ENCODE results near the gene NSG1.

Gene NSG1

GRCh38 chr4:4456816-4457578, 70.1 kb downstream of the NSG1 start:
- WGBS (ENCODE audit: extremely low coverage, insufficient coverage, low lambda C conversion rate), result no CpG with 5 or more reads among the region's 8 CpGs
- no peak overlapping the region for H4K8ac ChIP-seq (ENCODE audit: low read depth, low read length)
- H3K4me3 ChIP-seq (ENCODE audit: low read length), result no peak overlapping the region
- no peaks in the 10 kb centered on the region for H3K4me1 ChIP-seq (ENCODE audit: control insufficient read depth, low read depth, low read length)
- no peaks in the 10 kb centered on the region for H3K79me2 ChIP-seq (ENCODE audit: control insufficient read depth, insufficient read depth, low read length)
- H3K56ac ChIP-seq (ENCODE audit: low read length), result no peak overlapping the region
- H3K18ac ChIP-seq (ENCODE audit: low read length), result no peak overlapping the region
- no peak for DNase-seq
- no peak overlapping the region for H4K5ac ChIP-seq (ENCODE audit: low read length)
- H3K23ac ChIP-seq (ENCODE audit: low read length), result no peak overlapping the region
- no peaks in the 10 kb centered on the region for H3K27me3 ChIP-seq (ENCODE audit: insufficient read depth, low read length, poor library complexity)
- no peak overlapping the region for H3K9ac ChIP-seq (ENCODE audit: low read length)
- H3K27ac ChIP-seq (ENCODE audit: low read depth, low read length), result no peak overlapping the region
- no peaks in the 10 kb centered on the region for H3K36me3 ChIP-seq (ENCODE audit: control insufficient read depth, insufficient read depth, low read length)
- H2AK5ac ChIP-seq (ENCODE audit: low read length), result no peak overlapping the region
- H2BK15ac ChIP-seq (replicated peaks; ENCODE audit: low read depth), result no peak overlapping the region
- H3K4me2 ChIP-seq (ENCODE audit: low read length), result no peak overlapping the region
- H2BK5ac ChIP-seq (ENCODE audit: low read length), result no peak overlapping the region
- no peak overlapping the region for H2BK120ac ChIP-seq (ENCODE audit: low read depth, low read length)
- no peaks in the 10 kb centered on the region for H3K79me1 ChIP-seq (ENCODE audit: low read length)
- H3K4ac ChIP-seq (ENCODE audit: low read depth, low read length), result no peak overlapping the region

DNA sequence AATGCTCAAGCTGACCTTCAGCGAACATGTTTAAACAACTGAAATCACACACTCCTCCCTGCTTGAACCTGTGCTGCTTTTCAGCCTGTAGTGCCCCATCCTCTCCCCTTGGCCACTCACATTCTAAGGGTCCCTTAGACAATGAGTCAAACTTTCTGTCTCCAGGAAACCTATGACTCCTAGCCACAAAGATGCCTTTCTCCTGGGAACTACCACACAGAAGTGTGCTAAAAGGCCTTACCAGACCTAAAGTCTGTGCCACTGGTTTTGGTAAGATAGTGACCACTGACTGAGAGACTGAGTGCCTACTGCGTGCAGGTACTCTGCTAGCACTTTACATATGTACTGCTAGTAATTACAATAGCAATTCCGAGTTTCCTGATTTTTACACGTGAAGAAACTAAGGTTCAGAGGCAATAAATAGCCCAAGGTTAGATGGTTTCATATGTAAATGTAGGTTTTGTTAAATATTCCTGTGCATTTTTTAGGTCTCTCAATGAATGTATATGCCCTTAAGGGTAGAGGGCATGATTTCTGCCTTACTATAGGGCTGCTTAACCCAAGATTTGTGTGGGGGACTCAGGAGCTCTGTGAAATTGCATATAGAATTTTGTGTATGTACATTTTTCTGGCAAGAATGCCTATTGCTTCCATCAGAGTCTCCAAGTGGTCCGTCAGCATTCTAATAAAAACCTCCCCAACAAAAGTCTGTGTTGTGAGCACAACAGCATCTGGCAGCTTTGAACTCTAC, 71.1 kb downstream of the NSG1 start:
- H2AK5ac ChIP-seq (ENCODE audit: low read length), result no peak overlapping the region
- no peak overlapping the region for H3K4ac ChIP-seq (ENCODE audit: low read depth, low read length)
- WGBS (ENCODE audit: extremely low coverage, insufficient coverage, low lambda C conversion rate), result no CpG with 5 or more reads among the region's 5 CpGs
- H3K27ac ChIP-seq (ENCODE audit: low read depth, low read length), result no peak overlapping the region
- no peak overlapping the region for H2BK120ac ChIP-seq (ENCODE audit: low read depth, low read length)
- no peak overlapping the region for H3K56ac ChIP-seq (ENCODE audit: low read length)
- no peak overlapping the region for H3K4me2 ChIP-seq (ENCODE audit: low read length)
- H4K5ac ChIP-seq (ENCODE audit: low read length), result no peak overlapping the region
- H2BK5ac ChIP-seq (ENCODE audit: low read length), result no peak overlapping the region
- H4K8ac ChIP-seq (ENCODE audit: low read depth, low read length), result no peak overlapping the region
- no peak overlapping the region for H3K4me3 ChIP-seq (ENCODE audit: low read length)
- peak; percentile 57 for DNase-seq
- H3K79me2 ChIP-seq (ENCODE audit: control insufficient read depth, insufficient read depth, low read length), result no peaks in the 10 kb centered on the region
- H3K18ac ChIP-seq (ENCODE audit: low read length), result no peak overlapping the region
- no peak overlapping the region for H3K9ac ChIP-seq (ENCODE audit: low read length)
- no peaks in the 10 kb centered on the region for H3K79me1 ChIP-seq (ENCODE audit: low read length)
- no peaks in the 10 kb centered on the region for H3K27me3 ChIP-seq (ENCODE audit: insufficient read depth, low read length, poor library complexity)
- H2BK15ac ChIP-seq (replicated peaks; ENCODE audit: low read depth), result no peak overlapping the region
- no peaks in the 10 kb centered on the region for H3K36me3 ChIP-seq (ENCODE audit: control insufficient read depth, insufficient read depth, low read length)
- no peak overlapping the region for H3K23ac ChIP-seq (ENCODE audit: low read length)
- H3K4me1 ChIP-seq (ENCODE audit: control insufficient read depth, low read depth, low read length), result no peaks in the 10 kb centered on the region

GRCh38 chr4:4459181-4459580, 72.3 kb downstream of the NSG1 start:
- Histone ChIP-seq H3K36me3 (ENCODE audit: control insufficient read depth, insufficient read depth, low read length) (no peaks in the 10 kb centered on the region), H3K23ac (ENCODE audit: low read length) (no peak overlapping the region), H3K4ac (ENCODE audit: low read depth, low read length) (no peak overlapping the region), H3K27me3 (ENCODE audit: insufficient read depth, low read length, poor library complexity) (no peaks in the 10 kb centered on the region), H2BK5ac (ENCODE audit: low read length) (no peak overlapping the region), H3K79me1 (ENCODE audit: low read length) (no peaks in the 10 kb centered on the region), H3K4me1 (ENCODE audit: control insufficient read depth, low read depth, low read length) (no peaks in the 10 kb centered on the region), H2BK15ac (replicated peaks; ENCODE audit: low read depth) (no peak overlapping the region), H3K9ac (ENCODE audit: low read length) (no peak overlapping the region), H3K27ac (ENCODE audit: low read depth, low read length) (no peak overlapping the region), H3K18ac (ENCODE audit: low read length) (no peak overlapping the region), H4K8ac (ENCODE audit: low read depth, low read length) (no peak overlapping the region), H3K4me3 (ENCODE audit: low read length) (no peak overlapping the region), H2AK5ac (ENCODE audit: low read length) (no peak overlapping the region), H3K79me2 (ENCODE audit: control insufficient read depth, insufficient read depth, low read length) (no peaks in the 10 kb centered on the region), H3K4me2 (ENCODE audit: low read length) (no peak overlapping the region), H2BK120ac (ENCODE audit: low read depth, low read length) (no peak overlapping the region), H3K56ac (ENCODE audit: low read length) (no peak overlapping the region), H4K5ac (ENCODE audit: low read length) (no peak overlapping the region)
- no peak for DNase-seq
- no CpG with 5 or more reads among the region's 5 CpGs for WGBS (ENCODE audit: extremely low coverage, insufficient coverage, low lambda C conversion rate)

DNA sequence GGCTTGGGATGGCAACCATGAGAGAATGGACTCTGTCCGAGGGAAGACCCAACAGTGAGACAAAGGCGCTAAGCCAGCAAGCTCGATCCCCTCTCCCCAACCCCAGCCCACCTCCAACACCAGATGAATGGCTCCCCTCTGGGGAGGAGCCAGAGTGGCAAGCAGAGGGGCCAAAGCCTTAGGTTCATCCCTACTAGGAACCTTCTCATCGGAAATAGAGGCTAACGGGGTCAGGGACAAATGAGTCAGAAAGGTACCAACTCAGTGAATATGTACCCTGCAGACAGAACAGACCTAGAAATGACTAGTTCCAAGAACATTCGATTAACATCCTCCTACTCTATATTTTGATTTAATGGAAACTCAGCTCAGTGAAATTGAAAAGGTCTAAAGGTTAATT, 73.9 kb downstream of the NSG1 start:
- no peak overlapping the region for H3K23ac ChIP-seq (ENCODE audit: low read length)
- H4K8ac ChIP-seq (ENCODE audit: low read depth, low read length), result no peak overlapping the region
- no peaks in the 10 kb centered on the region for H3K27me3 ChIP-seq (ENCODE audit: insufficient read depth, low read length, poor library complexity)
- no peak overlapping the region for H4K5ac ChIP-seq (ENCODE audit: low read length)
- H3K56ac ChIP-seq (ENCODE audit: low read length), result no peak overlapping the region
- H3K36me3 ChIP-seq (ENCODE audit: control insufficient read depth, insufficient read depth, low read length), result no peaks in the 10 kb centered on the region
- H3K4me3 ChIP-seq (ENCODE audit: low read length), result no peak overlapping the region
- DNase-seq, result no peak
- H2BK5ac ChIP-seq (ENCODE audit: low read length), result no peak overlapping the region
- no peak overlapping the region for H3K9ac ChIP-seq (ENCODE audit: low read length)
- H3K18ac ChIP-seq (ENCODE audit: low read length), result no peak overlapping the region
- no peak overlapping the region for H2BK15ac ChIP-seq (replicated peaks; ENCODE audit: low read depth)
- H3K27ac ChIP-seq (ENCODE audit: low read depth, low read length), result no peak overlapping the region
- no peak overlapping the region for H3K4me2 ChIP-seq (ENCODE audit: low read length)
- H3K79me1 ChIP-seq (ENCODE audit: low read length), result no peaks in the 10 kb centered on the region
- H3K4me1 ChIP-seq (ENCODE audit: control insufficient read depth, low read depth, low read length), result no peaks in the 10 kb centered on the region
- no peaks in the 10 kb centered on the region for H3K79me2 ChIP-seq (ENCODE audit: control insufficient read depth, insufficient read depth, low read length)
- no peak overlapping the region for H2AK5ac ChIP-seq (ENCODE audit: low read length)
- H3K4ac ChIP-seq (ENCODE audit: low read depth, low read length), result no peak overlapping the region
- no peak overlapping the region for H2BK120ac ChIP-seq (ENCODE audit: low read depth, low read length)
- WGBS (ENCODE audit: extremely low coverage, insufficient coverage, low lambda C conversion rate), result no CpG with 5 or more reads among the region's 6 CpGs

DNA sequence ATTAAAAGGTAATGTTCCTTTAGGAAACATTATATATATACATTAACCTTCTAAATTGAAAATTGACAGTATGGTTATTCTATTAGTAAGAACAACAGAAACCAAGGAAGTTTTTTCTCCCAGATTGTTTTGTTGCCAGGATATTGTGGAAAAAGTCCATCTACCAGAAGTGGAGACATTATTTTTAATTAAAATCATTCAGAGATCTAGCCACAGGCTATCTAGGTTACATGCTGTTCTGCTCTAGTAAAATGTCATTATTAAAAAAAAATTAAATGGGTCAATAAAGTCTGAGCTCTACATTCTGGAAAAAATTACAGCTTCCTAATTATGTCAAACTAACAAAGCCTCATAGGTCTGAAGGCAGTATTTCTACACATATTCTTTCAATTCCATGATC, 74.3 kb downstream of the NSG1 start:
- DNase-seq, result no peak
- no peaks in the 10 kb centered on the region for H3K27me3 ChIP-seq (ENCODE audit: insufficient read depth, low read length, poor library complexity)
- H2AK5ac ChIP-seq (ENCODE audit: low read length), result no peak overlapping the region
- no peak overlapping the region for H3K4me2 ChIP-seq (ENCODE audit: low read length)
- no peaks in the 10 kb centered on the region for H3K4me1 ChIP-seq (ENCODE audit: control insufficient read depth, low read depth, low read length)
- no peak overlapping the region for H3K27ac ChIP-seq (ENCODE audit: low read depth, low read length)
- no peak overlapping the region for H3K23ac ChIP-seq (ENCODE audit: low read length)
- H3K4ac ChIP-seq (ENCODE audit: low read depth, low read length), result no peak overlapping the region
- H4K5ac ChIP-seq (ENCODE audit: low read length), result no peak overlapping the region
- H3K79me2 ChIP-seq (ENCODE audit: control insufficient read depth, insufficient read depth, low read length), result no peaks in the 10 kb centered on the region
- no peak overlapping the region for H4K8ac ChIP-seq (ENCODE audit: low read depth, low read length)
- H2BK5ac ChIP-seq (ENCODE audit: low read length), result no peak overlapping the region
- no peak overlapping the region for H2BK15ac ChIP-seq (replicated peaks; ENCODE audit: low read depth)
- H2BK120ac ChIP-seq (ENCODE audit: low read depth, low read length), result no peak overlapping the region
- H3K56ac ChIP-seq (ENCODE audit: low read length), result no peak overlapping the region
- H3K36me3 ChIP-seq (ENCODE audit: control insufficient read depth, insufficient read depth, low read length), result no peaks in the 10 kb centered on the region
- no peaks in the 10 kb centered on the region for H3K79me1 ChIP-seq (ENCODE audit: low read length)
- H3K18ac ChIP-seq (ENCODE audit: low read length), result no peak overlapping the region
- no peak overlapping the region for H3K9ac ChIP-seq (ENCODE audit: low read length)
- H3K4me3 ChIP-seq (ENCODE audit: low read length), result no peak overlapping the region
